Breast epithelium (tissue), 4 donors: ENCODE measurements around the gene ZSWIM1. TPM values are rescaled to one million over a fixed set of nuclear protein-coding genes. Genes with fewer than 3 reads are reported as not detected.

Source experiments
- DNase-seq, 2 donors: peaks; one replicate each; pipeline ENCODE4 v3.0.0-alpha.2; 2019; ENCODE audit warnings: low spot score in 2 of 2
- H3K27ac ChIP-seq, 2 donors: fragments of 200-600 bp; sonication (generic) in 1 of 2; one replicate each; pipeline ENCODE4 v1.5.1; 2016 to 2019; ENCODE audit warnings: mild to moderate bottlenecking in 1 of 2
- H3K27me3 ChIP-seq, 2 donors: fragments of 200-600 bp; sonication (generic) in 1 of 2; one replicate each; pipeline versions ENCODE4 v1.5.1 to v1.6.0; 2017 to 2019; ENCODE audit warnings: control low read depth in 1 of 2, mild to moderate bottlenecking in 1 of 2
- H3K36me3 ChIP-seq: fragments of 200-600 bp; one replicate; pipeline ENCODE4 v1.5.1; 2019
- H3K4me1 ChIP-seq, 2 donors: fragments of 200-600 bp; sonication (generic); one replicate each; pipeline ENCODE4 v1.5.1; 2016 to 2019; ENCODE audit warnings: control low read depth in 1 of 2
- H3K4me3 ChIP-seq, 3 donors: fragments of 200-600 bp; sonication (generic); 1 replicate in 2 of 3; 2 replicates in 1 of 3; pipeline ENCODE4 v1.5.1; 2016 to 2019; ENCODE audit warnings: mild to moderate bottlenecking in 3 of 3, moderate library complexity in 2 of 3
- H3K9me3 ChIP-seq, 2 donors: fragments of 200-600 bp; sonication (generic) in 1 of 2; one replicate each; pipeline ENCODE4 v1.5.1; 2016 to 2019; ENCODE audit warnings: control low read depth in 1 of 2
- CTCF ChIP-seq, 3 donors: fragments of 450-650 bp; IDR thresholded peaks; one replicate each; pipeline ENCODE4 v1.5.1; 2016 to 2017; ENCODE audit warnings: antibody characterized with exemption in 3 of 3, mild to moderate bottlenecking in 3 of 3, moderate library complexity in 3 of 3
- POLR2A ChIP-seq: fragments of 450-650 bp; IDR thresholded peaks from one replicate; pipeline ENCODE4 v1.6.1; 2016; ENCODE audit warnings: antibody characterized with exemption, mild to moderate bottlenecking, moderate library complexity
- POLR2AphosphoS5 ChIP-seq, 3 donors: sonication (generic); formaldehyde crosslinking; IDR thresholded peaks; one replicate each; pipeline ENCODE4 v1.6.1; 2017; ENCODE audit warnings: antibody characterized with exemption in 3 of 3
- intact Hi-C: fragments of 100-400 bp; cut with DNase I; formaldehyde crosslinking; loops from one replicate; pipeline ENCODE4 v1.15.1; 2023; ENCODE audit warnings: low total_unique reads
- total RNA-seq, 3 donors: library from RNA; depleted of rRNA; stranded (reverse); fragments of >200 nt; gene quantifications; one replicate each; pipeline ENCODE4 v1.1.0, GENCODE V29; 2016

The ZSWIM1 gene
- total RNA-seq, 3 donors from 2014 or later: 6.9 to 11.4 (median 7.5) TPM

GRCh38 chr20:45910670-45911485, 29.9 kb downstream of the ZSWIM1 start:
- no peak for TF ChIP-seq POLR2A
- no peak for TF ChIP-seq CTCF (IDR thresholded peaks at IDR 0.05)
- TF ChIP-seq POLR2AphosphoS5 (IDR thresholded peaks at IDR 0.05): peak in 2 of 3 donors; percentile 40 to 72
- Histone ChIP-seq H3K4me1 (no peaks in the 10 kb centered on the region), H3K4me3 (peak overlapping the region; percentile 58 to 77 (median 61)), H3K27me3 (no peaks in the 10 kb centered on the region), H3K9me3 (no peaks in the 10 kb centered on the region), H3K36me3 (no peaks in the 10 kb centered on the region), H3K27ac (peak overlapping the region; percentile 75 to 92)
- peak; percentile 92 to 98 for DNase-seq
- intact Hi-C loops: no loop called here

- Histone ChIP-seq H3K4me3 (peak within 1 kb of the TSS; percentile 58 to 77 (median 61)), H3K9me3 (no peaks in the 10 kb centered on the region), H3K36me3 (no peaks in the 10 kb centered on the region), H3K27me3 (no peaks in the 10 kb centered on the region), H3K27ac (peak within 1 kb of the TSS; percentile 75 to 92), H3K4me1 (no peaks in the 10 kb centered on the region)
- no peak for TF ChIP-seq CTCF (IDR thresholded peaks at IDR 0.05)
- TF ChIP-seq POLR2AphosphoS5 (IDR thresholded peaks at IDR 0.05): peak in 1 of 3 donors; percentile 57
- TF ChIP-seq POLR2A: peak; percentile 22
- intact Hi-C loops: no loop called here
- peak in 1 of 2 donors; percentile 42 for DNase-seq
These were observed 30.7 kb downstream of the ZSWIM1 start, which contains the start of gene PLTP for GRCh38 chr20:45911486-45912343. Gene PLTP (minus strand): TSS chr20:45912155. CDS start chr20:45911452, 703 bp downstream.

GRCh38 chr20:45912344-45912682, 31.3 kb downstream of the ZSWIM1 start:
- Histone ChIP-seq H3K4me1 (no peaks in the 10 kb centered on the region), H3K9me3 (no peaks in the 10 kb centered on the region), H3K36me3 (no peaks in the 10 kb centered on the region), H3K27ac (peak overlapping the region; percentile 75 to 92), H3K27me3 (no peaks in the 10 kb centered on the region), H3K4me3 (peak overlapping the region; percentile 58 to 77 (median 61))
- intact Hi-C loops: no loop called here
- DNase-seq: no peak
- no peak for TF ChIP-seq CTCF (IDR thresholded peaks at IDR 0.05)
- TF ChIP-seq POLR2AphosphoS5 (IDR thresholded peaks at IDR 0.05): no peak
- TF ChIP-seq POLR2A: no peak

GRCh38 chr20:45913116-45913515, 32.1 kb downstream of the ZSWIM1 start:
- no peaks in the 10 kb centered on the region for H3K36me3 ChIP-seq
- H3K9me3 ChIP-seq: no peaks in the 10 kb centered on the region
- no peak for TF ChIP-seq POLR2A
- TF ChIP-seq POLR2AphosphoS5 (IDR thresholded peaks at IDR 0.05): no peak
- no peak for TF ChIP-seq CTCF (IDR thresholded peaks at IDR 0.05)
- DNase-seq: no peak
- no peaks in the 10 kb centered on the region for H3K4me1 ChIP-seq
- no peaks in the 10 kb centered on the region for H3K27me3 ChIP-seq
- H3K27ac ChIP-seq: no peak overlapping the region
- intact Hi-C loops: no loop called here
- H3K4me3 ChIP-seq: no peak overlapping the region

- Histone ChIP-seq H3K27ac (peak overlapping the region; percentile 73 to 87), H3K4me1 (peaks cover 0 to 4% of the 10 kb centered on the region in 2 donors), H3K9me3 (no peaks in the 10 kb centered on the region), H3K4me3 (no peak overlapping the region), H3K27me3 (no peaks in the 10 kb centered on the region), H3K36me3 (no peaks in the 10 kb centered on the region)
- no peak for DNase-seq
- TF ChIP-seq POLR2AphosphoS5 (IDR thresholded peaks at IDR 0.05): no peak
- TF ChIP-seq POLR2A: no peak
- TF ChIP-seq CTCF (IDR thresholded peaks at IDR 0.05): no peak
- intact Hi-C loops: no loop called here
These were observed 36.7 kb downstream of the ZSWIM1 start for GRCh38 chr20:45917790-45918141.
